ENCODE data around the gene PERP. TPM values are rescaled to one million over a fixed set of nuclear protein-coding genes. Genes with fewer than 3 reads are reported as not detected.
"Not testable (repeated sequence)": the region's sequence is repeated elsewhere in the genome, so short reads cannot be mapped to it uniquely, and the experiment has no call there.

PERP gene
- total RNA-seq, 1 donor from 2014 or later, result 33.2 TPM

GRCh38 chr6:138129190-138129589, 22.0 kb upstream of the PERP start:
- H3K36me3 ChIP-seq, result no peaks in the 10 kb centered on the region
- ATAC-seq, result no peak
- DNase-seq, result no peak
- no peaks in the 10 kb centered on the region for H3K4me1 ChIP-seq
- no peaks in the 10 kb centered on the region for H3K9me3 ChIP-seq
- no peak overlapping the region for H3K27ac ChIP-seq
- intact Hi-C loops (cut with DNase I), result no loop called here
- H3K4me3 ChIP-seq, result no peak overlapping the region
- TF ChIP-seq, protein P1, sequence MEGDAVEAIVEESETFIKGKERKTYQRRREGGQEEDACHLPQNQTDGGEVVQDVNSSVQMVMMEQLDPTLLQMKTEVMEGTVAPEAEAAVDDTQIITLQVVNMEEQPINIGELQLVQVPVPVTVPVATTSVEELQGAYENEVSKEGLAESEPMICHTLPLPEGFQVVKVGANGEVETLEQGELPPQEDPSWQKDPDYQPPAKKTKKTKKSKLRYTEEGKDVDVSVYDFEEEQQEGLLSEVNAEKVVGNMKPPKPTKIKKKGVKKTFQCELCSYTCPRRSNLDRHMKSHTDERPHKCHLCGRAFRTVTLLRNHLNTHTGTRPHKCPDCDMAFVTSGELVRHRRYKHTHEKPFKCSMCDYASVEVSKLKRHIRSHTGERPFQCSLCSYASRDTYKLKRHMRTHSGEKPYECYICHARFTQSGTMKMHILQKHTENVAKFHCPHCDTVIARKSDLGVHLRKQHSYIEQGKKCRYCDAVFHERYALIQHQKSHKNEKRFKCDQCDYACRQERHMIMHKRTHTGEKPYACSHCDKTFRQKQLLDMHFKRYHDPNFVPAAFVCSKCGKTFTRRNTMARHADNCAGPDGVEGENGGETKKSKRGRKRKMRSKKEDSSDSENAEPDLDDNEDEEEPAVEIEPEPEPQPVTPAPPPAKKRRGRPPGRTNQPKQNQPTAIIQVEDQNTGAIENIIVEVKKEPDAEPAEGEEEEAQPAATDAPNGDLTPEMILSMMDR (IDR thresholded peaks at IDR 0.05), result no peak
- H3K27me3 ChIP-seq, result no peaks in the 10 kb centered on the region

DNA sequence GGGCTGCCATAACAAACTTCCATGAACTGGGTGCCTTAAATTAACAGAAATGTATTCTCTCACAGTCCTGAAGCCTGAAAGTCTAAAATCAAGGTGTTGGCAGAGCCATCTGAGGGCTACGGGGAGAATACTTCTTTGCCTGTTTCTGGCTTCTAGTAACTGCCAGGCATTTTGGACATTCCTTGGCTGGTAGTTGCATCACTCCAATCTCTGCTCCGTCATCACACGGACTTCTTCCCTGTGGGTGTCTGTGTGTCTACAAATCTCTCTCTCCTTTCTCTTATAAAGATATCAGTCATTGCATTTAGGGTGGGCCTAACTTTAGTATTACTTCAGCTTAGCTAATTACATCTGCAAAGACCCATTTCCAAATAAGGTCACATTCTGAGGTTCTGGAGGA, 20.9 kb upstream of the PERP start:
- intact Hi-C loops (cut with DNase I), result no loop called here
- H3K36me3 ChIP-seq, result no peaks in the 10 kb centered on the region
- TF ChIP-seq, protein P1 (IDR thresholded peaks at IDR 0.05), result no peak
- H3K27me3 ChIP-seq, result no peaks in the 10 kb centered on the region
- H3K27ac ChIP-seq, result no peak overlapping the region
- H3K4me3 ChIP-seq, result no peak overlapping the region
- DNase-seq (no peak), ATAC-seq (no peak)
- no peaks in the 10 kb centered on the region for H3K4me1 ChIP-seq
- no peaks in the 10 kb centered on the region for H3K9me3 ChIP-seq

GRCh38 chr6:138124096-138124495, 16.9 kb upstream of the PERP start:
- intact Hi-C loops (cut with DNase I), result no loop called here
- no peak for ATAC-seq
- DNase-seq, result no peak
- Histone ChIP-seq H3K27ac (no peak overlapping the region), H3K9me3 (no peaks in the 10 kb centered on the region), H3K4me3 (no peak overlapping the region), H3K27me3 (no peaks in the 10 kb centered on the region), H3K4me1 (no peaks in the 10 kb centered on the region), H3K36me3 (no peaks in the 10 kb centered on the region)
- TF ChIP-seq, protein P1 (IDR thresholded peaks at IDR 0.05), result no peak

DNA sequence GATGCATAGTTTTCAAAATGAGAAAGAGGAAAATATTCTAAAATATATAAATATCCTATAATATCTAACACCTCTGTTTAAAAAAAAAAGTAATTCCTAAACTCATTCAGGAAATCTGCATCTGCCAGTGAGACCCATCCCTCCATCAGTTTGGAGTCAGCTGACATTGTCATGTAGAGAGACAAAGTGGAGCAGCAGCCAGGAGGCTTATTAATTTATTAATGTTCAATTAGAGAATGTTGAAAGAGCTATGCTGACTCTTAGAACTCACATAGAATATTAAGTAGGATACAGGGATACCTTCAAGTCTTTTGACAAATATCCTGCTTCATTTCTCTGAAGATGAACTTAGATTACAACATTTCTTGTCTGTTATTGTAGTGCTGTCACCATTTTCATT, 12.8 kb upstream of the PERP start:
- H3K9me3 ChIP-seq, result no peaks in the 10 kb centered on the region
- intact Hi-C loops (cut with DNase I), result loop anchor here (10.0 kb wide), 1 partner anchor 165 kb away; no protein-coding TSS in a partner anchor
- no peaks in the 10 kb centered on the region for H3K36me3 ChIP-seq
- peaks cover 5% of the 10 kb centered on the region for H3K27me3 ChIP-seq
- DNase-seq, result no peak
- TF ChIP-seq, protein P1 (IDR thresholded peaks at IDR 0.05), result no peak
- H3K4me1 ChIP-seq, result no peaks in the 10 kb centered on the region
- H3K4me3 ChIP-seq, result no peak overlapping the region
- no peak for ATAC-seq
- no peak overlapping the region for H3K27ac ChIP-seq

- not testable (repeated sequence) for H3K36me3 ChIP-seq, H3K4me3 ChIP-seq, ATAC-seq, H3K4me1 ChIP-seq, DNase-seq, H3K27ac ChIP-seq, H3K27me3 ChIP-seq, H3K9me3 ChIP-seq
- intact Hi-C loops (cut with DNase I), result loop anchor here (10.0 kb wide), 1 partner anchor 166 kb away; no protein-coding TSS in a partner anchor
Measured at GRCh38 chr6:138119229-138119628, 12.0 kb upstream of the PERP start.

DNA sequence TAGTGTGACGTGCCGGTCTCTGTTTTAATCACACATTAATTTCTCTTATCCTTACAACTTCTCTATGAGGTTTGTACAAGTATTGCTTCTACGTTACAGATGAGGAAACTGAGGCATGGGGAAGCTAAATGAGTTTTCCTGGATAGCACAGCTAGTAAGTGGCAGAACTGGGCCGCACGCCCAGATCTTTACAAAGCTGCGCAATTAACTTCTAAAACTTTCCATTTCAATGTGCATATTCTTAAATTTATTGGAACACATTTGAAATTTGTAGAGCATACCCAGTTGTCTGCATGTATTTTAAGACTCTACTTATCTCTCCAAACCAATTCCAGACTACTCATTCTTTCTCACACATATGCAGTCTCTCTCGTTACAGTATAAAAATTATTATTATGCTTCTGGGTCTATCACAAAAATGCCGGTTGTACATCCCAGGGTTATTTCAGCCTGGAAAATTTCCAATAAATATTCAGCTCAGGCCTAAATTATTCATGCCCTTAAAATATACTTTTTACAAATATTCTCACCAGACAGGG, 10.2 kb upstream of the PERP start:
- TF ChIP-seq, protein P1 (IDR thresholded peaks at IDR 0.05), result no peak
- DNase-seq (no peak), ATAC-seq (no peak)
- Histone ChIP-seq H3K9me3 (no peaks in the 10 kb centered on the region), H3K27me3 (peaks cover 8% of the 10 kb centered on the region), H3K4me1 (no peaks in the 10 kb centered on the region), H3K27ac (no peak overlapping the region), H3K4me3 (no peak overlapping the region), H3K36me3 (no peaks in the 10 kb centered on the region)
- intact Hi-C loops (cut with DNase I), result loop anchor here (10.0 kb wide), 1 partner anchor 167 kb away; no protein-coding TSS in a partner anchor

Data from upper lobe of right lung (tissue), 1 donor.